PC-9 (cell line): Measurements from ENCODE around the gene TRAT1.

Experiments
- CTCF ChIP-seq: fragments of 200-600 bp; sonication (generic); conservative IDR thresholded peaks from 2 replicates; pipeline ENCODE4 v1.6.1; 2017; ENCODE audit warnings: mixed run types, antibody characterized with exemption, mild to moderate bottlenecking, moderate library complexity
- EZH2 ChIP-seq: fragments of 200-600 bp; sonication (generic); IDR thresholded peaks from 2 replicates; pipeline ENCODE4 v1.8.0; 2017; ENCODE audit warnings: antibody characterized with exemption, low read depth

GRCh38 chr3:108804437-108804836, 18.1 kb upstream of the TRAT1 start:
- TF ChIP-seq CTCF (no peak), EZH2 (no peak)
